GM19043 (cell line): Measurements from ENCODE around the gene ZNF608.

ENCODE experiments used
- ATAC-seq: cut with Tn5 transposase; IDR thresholded peaks from one replicate; pipeline ENCODE4 v1.9.1; 2021; ENCODE audit warnings: low read depth; ENCODE audit not compliant: unreplicated experiment

The ZNF608 gene

GRCh38 chr5:124755565-124755964 is 9.1 kb upstream of the ZNF608 start:
- ATAC-seq, result no peak

- ATAC-seq, result no peak
Observed at GRCh38 chr5:124755041-124755440, 8.6 kb upstream of the ZNF608 start.

DNA sequence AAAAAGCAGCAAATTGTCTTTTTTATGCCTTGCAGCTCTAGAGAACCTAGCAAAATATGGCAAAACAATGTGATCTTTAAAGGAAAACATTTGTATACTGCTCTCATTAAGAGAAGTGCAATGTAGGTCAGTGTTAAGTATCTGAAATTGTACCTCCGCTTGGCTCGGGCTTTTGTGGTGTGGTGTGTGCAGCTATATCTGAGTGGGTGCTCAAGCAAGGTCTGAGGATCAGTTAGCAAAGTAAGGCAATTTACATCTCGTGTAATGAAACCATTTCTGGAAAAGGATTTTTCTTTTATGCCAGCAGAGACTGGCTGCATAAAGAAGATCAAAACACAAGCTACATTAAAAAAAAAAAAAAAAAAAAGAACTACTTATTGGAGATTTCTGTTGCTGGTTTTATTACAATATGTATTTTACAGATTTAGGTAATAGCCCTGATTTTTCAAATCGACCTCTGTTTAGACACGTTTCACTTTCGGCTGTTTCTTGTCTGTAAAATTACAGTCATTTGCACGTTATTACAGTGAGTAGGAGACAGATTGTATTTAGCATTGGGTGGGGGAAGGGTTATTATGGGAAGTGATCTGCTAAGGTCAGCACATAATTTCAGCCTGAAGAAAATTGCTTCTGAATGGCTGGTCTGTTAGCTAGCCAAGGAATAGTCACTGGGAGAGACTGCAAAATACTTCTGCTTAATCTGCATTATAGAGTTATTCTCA is 7.9 kb upstream of the ZNF608 start:
- ATAC-seq, result no peak

DNA sequence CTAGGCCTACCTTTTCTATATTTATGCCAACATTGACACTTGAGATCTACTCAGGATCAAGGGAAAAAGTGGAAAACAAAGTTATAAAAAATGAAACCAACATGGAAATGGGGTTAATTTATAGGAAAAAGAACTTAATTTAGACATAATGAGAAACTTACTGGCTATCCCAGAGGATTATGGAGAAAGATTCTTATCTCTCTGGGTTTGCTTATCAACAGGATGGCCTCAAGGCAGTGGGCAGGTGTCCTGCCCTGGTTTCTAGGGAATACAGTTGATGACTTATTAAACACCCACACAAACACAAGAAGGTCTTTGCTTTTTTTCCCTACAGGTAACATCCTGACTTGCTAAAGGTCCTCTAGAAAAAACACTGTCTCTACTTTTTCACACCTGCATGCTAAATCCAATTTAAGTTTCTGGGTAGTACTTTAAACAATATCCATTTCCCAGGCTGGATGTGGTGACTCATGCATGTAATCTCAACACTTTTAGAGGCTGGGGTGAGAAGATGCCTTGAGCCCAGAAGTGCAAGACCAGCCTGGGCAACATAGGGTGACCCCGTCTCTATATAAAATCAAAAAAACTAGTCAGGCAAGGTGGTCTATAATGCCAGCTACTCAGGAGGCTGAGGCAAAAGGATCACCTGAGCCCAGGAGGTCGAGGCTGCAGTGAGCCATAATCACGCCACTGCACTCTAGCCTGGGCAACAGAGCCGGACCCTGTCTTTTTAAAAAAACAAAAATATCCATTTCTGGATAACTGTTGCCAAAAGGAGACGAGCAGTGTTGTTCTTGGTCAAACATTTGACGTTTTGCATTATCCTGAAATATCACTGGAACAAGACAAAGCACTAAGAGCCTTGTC is 6.6 kb upstream of the ZNF608 start:
- ATAC-seq, result no peak

DNA sequence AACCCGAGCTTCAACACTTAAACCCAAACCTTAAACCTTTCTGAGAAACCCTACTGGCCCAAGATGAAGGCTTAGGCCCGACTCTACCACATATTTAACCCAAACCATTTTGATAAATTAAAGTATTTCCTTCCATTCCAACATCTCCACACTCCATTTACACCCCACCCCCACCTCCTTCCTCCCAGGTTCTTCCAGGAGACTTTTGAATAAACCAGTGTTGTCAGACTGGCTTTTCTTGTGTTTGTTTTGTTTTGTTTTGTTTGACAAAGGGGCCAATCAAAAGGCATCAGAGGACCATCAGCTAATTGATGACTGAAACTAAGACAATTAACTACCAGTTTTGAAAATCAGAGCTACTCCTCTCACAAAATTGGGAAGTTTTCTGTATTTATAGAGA is 4.6 kb upstream of the ZNF608 start:
- no peak for ATAC-seq

- peak; percentile 78 for ATAC-seq
Observed at GRCh38 chr5:124748687-124749594, 2.5 kb upstream of the ZNF608 start.

DNA sequence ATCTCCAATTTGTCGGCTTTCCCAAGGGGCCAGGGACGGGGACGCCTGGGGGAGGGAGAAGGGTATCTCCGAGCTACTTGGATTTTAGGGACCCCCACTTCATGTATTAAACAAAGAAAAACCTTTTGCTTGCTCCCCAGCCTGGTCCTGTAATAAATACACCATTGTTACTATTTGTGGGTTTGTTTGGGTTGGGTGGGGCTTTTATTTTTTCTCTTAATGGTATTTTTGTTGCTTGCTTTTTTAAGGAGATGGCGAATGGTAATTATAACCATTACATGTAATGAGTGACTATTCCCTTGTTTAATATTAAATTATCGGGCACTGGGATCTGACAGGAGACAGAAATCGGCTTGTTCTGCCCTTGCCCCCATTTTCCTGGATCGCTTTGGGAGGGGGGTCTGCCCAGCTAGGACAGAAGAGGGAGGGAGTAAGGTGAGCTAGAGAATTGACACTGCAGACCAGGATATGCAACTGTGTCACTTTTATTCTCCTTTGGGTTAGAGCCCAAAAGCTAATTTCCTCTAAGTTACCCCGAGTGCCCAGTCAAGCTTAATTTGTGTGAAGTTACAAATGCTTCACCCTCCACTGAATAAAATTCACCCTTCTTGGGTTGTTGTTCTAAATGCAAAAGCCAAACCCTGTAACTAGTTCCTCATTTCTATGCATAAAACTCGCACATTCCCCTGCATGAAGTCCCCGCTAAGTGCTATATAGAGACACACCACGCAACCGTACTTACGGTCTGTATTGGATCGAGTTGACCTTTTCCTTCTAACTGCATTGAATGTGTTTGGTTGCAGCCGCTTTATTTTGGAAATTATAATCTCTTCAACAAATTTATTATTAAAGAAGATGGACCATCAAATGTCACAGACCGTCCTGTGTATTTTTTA is 1.6 kb upstream of the ZNF608 start:
- peak; percentile 43 for ATAC-seq

DNA sequence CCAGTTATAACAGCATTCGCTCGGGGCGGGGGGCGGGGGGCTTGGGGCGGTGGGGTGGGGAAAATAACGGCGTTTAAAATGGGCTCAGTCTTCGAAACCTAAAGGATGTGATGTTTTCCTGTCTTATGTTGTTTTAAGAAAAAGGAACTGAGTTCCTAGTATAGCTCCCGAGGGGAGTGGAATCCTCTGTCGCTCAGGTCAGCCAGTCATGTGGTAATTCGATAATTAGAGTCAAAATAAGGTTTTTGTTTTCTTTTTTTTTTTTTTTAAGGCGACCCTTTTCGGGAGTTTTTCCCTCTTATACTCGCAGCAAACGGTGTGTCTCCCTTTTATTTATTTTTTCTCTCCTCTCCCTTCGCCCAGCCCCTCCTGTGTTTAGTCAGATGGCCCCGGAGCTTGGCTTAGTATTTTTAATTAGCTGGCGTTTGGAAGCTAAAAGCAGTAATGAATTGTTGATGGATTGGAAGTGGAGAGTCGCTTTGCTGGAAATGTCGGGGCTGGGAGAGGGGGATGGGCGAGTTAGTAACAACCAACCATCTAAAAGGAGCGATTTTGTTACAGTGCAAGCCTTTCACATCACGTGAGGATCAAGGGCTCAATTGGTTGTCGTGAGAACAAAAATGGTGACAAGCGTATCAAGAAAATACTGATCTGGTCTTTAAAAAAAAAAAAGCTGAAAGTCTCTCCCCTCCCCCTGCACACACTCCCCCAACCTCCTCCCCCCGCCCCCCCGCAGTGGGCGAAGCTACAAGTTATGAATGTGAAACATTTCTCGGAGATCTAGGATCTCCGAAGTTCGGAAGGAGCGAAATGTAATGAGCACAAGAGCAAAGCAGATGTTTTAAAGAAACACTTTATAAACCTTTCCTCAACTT is 714 bp upstream of the ZNF608 start:
- ATAC-seq, result no peak

- no peak for ATAC-seq
Observed at GRCh38 chr5:124745007-124745927, 1.2 kb downstream of the ZNF608 start.

DNA sequence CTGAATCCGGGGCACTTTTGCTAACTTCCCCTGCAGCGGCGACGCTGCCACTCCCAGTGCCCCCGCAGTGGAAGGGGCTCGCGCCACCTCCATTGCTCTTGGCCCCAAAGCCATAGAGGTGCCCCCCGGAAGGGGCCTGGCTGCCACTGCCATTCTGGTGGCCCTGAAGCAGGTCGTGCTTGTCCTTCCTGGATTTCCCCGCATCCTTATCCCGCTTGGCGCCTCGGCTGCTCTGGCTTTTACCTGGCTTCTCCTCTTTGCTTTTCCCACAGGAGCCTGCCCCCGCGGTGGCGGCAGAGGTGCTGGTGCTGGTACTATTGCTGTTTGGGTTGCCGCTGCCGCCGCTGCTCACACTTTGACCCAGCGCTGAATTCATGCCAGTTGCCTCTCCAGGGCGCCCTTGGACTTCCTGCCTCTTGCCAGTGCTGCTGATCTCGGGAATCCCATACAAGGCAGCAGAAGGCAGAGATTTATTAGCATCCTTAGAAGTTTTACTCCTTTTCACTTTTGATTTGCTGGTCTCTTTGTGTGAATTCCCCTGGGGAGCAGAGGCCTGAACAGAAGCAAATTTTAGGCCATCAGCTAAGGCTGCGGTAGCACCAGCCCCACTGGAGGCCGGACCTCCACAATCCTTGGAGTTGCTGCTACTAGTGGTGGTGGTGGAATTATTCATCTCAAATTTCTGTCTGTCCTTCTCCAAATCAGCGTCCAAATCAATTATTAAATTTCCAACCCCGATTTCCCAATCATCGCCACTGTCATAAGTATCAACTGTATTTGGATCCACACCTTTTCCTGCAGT is 2.1 kb downstream of the ZNF608 start:
- ATAC-seq, result no peak

- no peak for ATAC-seq
Observed at GRCh38 chr5:124743602-124744169, 2.8 kb downstream of the ZNF608 start.

- ATAC-seq, result no peak
Observed at GRCh38 chr5:124742983-124743601, 3.3 kb downstream of the ZNF608 start.

GRCh38 chr5:124742521-124742920 is 3.9 kb downstream of the ZNF608 start:
- ATAC-seq, result no peak

GRCh38 chr5:124741711-124742496 is 4.5 kb downstream of the ZNF608 start:
- no peak for ATAC-seq

DNA sequence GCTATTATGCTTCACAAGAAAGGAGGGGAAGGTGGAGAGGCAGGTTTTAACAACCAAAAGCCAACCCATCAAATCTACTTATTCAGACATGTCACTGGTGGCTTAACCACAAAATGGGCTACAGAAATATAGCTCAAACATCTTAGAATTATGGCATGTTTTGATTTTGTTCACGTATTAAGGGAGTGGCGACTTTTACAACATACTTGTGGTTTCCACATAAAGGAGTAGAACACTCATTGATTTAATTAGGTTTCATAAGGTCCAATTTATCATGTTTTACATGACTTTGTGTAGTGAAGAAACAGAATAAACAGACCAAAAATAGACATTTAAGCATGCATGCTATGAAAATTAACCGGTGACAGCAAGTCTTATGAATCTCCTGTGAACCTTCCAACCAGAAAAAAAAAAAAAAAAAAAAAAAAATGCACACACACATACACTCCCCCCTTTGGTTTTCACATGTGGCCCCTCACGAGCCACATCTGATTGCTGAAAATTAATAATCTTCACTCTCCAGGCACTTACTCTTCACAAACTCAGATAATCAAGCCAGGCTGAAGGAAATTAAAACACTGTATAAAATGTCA is 5.4 kb downstream of the ZNF608 start:
- ATAC-seq, result no peak
